GM18870 (cell line): Measurements from ENCODE around the gene NOL11.
"Not testable (repeated sequence)": the region's sequence is repeated elsewhere in the genome, so short reads cannot be mapped to it uniquely, and the experiment has no call there.

Experiments
- ATAC-seq: cut with Tn5 transposase; IDR thresholded peaks from one replicate; pipeline ENCODE4 v1.9.1; 2021; ENCODE audit warnings: moderate library complexity; ENCODE audit not compliant: unreplicated experiment

Gene NOL11

GRCh38 chr17:67707442-67707841 is 10.3 kb upstream of the NOL11 start:
- ATAC-seq = no peak

- no peak for ATAC-seq
Measured at GRCh38 chr17:67708378-67708777, 9.4 kb upstream of the NOL11 start.

GRCh38 chr17:67711916-67712315 is 5.8 kb upstream of the NOL11 start:
- ATAC-seq = no peak

- no peak for ATAC-seq
Measured at GRCh38 chr17:67712375-67712774, 5.4 kb upstream of the NOL11 start.

GRCh38 chr17:67713169-67713568 is 4.6 kb upstream of the NOL11 start:
- ATAC-seq = no peak

- ATAC-seq = no peak
Measured at GRCh38 chr17:67716405-67716798, 1.3 kb upstream of the NOL11 start.

GRCh38 chr17:67717192-67717623 is 528 bp upstream of the NOL11 start:
- no peak for ATAC-seq

- ATAC-seq = no peak
Measured at GRCh38 chr17:67718325-67718941, 697 bp downstream of the NOL11 start.

GRCh38 chr17:67725373-67725791 is 7.6 kb downstream of the NOL11 start:
- no peak for ATAC-seq

- ATAC-seq = no peak
Measured at GRCh38 chr17:67725807-67726206, 8.1 kb downstream of the NOL11 start.

GRCh38 chr17:67727152-67728039 is 9.7 kb downstream of the NOL11 start:
- ATAC-seq = not testable (repeated sequence)

GRCh38 chr17:67729903-67730302 is 12.2 kb downstream of the NOL11 start:
- no peak for ATAC-seq

GRCh38 chr17:67730731-67731130 is 13.0 kb downstream of the NOL11 start:
- ATAC-seq = no peak

- ATAC-seq = no peak
Measured at GRCh38 chr17:67733449-67733848, 15.7 kb downstream of the NOL11 start.

- no peak for ATAC-seq
Measured at GRCh38 chr17:67737145-67737544, 19.4 kb downstream of the NOL11 start.

GRCh38 chr17:67742025-67742424 is 24.3 kb downstream of the NOL11 start:
- no peak for ATAC-seq

GRCh38 chr17:67746704-67747571 is 29.2 kb downstream of the NOL11 start:
- ATAC-seq = no peak

- no peak for ATAC-seq
Measured at GRCh38 chr17:67747681-67748235, 30.0 kb downstream of the NOL11 start.

- ATAC-seq = no peak
Measured at GRCh38 chr17:67750067-67750466, 32.3 kb downstream of the NOL11 start.

GRCh38 chr17:67751101-67752074 is 33.7 kb downstream of the NOL11 start:
- no peak for ATAC-seq
